GM15510 (cell line): ENCODE results near the gene KAZN.

Experiments
- POLR2A ChIP-seq: IDR thresholded peaks from 3 replicates; pipeline ENCODE4 v1.6.1; 2011; ENCODE audit warnings: borderline replicate concordance; ENCODE audit not compliant: insufficient read length; ENCODE audit errors: extremely low read depth

The KAZN gene

DNA sequence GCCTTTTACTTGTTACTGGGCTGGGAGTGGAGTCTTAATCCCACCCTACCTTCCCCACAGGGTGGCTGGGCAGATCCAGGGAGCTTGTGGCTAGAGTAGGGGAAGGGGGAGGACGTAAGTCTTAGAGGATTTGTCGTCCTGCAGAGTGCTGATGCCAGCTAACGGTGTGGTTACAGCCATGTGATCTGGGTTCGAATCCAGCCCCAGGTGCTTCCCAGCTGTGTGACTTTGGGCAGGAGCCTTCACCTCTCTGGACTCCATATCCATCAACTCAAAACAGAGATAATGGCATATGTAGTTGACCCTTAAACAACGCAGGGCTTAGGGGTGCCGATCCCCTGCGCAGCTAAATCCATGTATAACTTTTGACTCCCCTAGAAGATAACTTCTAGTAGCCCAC is 446.6 kb downstream of the KAZN start:
- TF ChIP-seq POLR2A = no peak

DNA sequence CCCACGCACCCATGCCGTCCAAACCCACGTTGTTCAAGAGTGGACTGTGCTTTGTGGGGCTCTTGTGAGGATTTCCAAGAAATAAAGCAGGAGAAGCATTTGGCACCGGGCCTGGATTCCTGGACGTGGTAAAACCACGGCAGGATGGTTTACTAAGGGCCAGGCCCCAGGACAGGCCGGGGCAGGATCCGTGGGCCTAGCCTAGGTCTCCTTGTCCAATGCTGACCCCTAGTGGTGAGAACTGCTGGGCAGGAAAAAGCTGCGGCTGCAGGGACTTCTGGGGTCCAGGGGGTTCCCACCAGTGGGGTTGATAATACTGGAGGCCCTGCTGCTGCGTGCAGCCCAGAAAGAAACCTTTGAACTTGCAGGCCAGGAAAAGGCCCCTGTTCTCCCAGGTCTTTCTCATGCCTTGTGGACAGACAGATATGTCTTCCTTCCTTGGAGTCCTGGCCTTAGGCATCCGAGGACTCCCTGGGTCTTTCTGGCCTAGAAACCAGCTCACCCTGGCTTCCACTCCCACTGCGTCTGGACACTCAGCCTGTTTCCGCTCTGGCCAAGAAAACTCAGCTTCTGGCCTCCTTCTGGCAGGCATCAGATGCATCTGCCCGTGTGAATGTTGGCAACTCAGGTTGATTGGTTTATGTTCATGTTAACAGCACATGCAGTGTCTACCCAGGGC is 448.1 kb downstream of the KAZN start:
- TF ChIP-seq POLR2A = no peak

DNA sequence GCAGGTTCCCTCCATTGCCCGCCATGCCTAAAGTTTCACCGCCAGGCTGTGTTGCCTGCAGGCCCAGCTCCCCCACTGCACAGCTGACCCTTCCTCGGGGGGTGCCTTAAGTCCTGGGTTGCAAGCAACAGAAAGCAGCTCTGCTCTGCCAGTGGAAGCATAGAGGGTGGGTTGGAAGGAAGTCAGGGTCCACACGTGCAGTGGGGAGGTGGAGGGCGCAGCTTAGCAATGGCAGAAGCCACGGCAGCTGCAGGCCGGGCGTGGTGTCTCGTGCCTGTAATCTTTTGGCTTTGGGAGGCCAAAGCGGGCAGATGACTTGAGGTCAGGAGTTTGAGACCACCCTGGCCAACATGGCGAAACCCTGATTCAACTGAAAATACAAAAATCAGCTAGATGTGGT is 448.8 kb downstream of the KAZN start:
- no peak for TF ChIP-seq POLR2A

DNA sequence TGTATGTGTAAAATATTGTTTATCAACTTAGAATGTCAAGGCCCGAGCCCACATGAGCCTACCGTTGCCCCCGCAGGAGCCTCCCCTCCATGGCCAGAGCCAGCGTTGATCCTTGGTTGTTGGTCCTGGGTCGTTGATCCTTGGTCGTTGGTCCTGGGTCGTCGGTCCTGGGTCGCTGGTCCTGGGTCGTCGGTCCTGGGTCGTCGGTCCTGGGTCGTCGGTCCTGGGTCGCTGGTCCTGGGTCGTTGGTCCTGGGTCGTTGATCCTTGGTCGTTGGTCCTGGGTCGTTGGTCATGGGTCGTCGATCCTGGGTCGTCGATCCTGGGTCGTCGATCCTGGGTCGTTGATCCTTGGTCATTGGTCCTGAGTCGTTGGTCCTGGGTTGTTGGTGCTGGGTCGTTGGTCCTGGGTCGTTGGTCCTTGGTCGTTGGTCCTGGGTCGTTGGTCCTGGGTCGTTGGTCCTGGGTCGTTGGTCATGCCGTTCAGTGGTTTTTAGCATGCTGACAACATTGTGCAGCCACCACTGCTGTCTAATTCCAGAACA is 450.0 kb downstream of the KAZN start:
- TF ChIP-seq POLR2A = no peak

DNA sequence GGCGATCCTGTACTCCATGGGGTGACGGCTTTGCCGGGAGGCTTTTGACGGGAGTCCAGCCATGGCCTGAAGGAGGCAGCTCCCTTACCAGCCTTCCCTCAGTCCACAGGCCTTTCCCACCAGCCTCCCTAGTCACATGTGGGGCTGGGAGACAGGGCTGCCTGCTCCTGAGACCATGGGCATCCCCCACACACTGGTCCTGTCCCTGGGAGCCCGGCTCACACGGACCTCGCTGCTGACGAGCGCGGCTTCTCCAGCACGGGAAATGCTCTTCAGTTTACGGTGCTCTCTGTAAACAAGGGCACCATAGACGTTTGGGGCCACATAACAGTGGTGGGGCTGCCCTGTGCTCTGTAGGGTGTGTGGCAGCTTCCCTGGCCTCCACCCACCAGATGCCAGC is 450.6 kb downstream of the KAZN start:
- no peak for TF ChIP-seq POLR2A

DNA sequence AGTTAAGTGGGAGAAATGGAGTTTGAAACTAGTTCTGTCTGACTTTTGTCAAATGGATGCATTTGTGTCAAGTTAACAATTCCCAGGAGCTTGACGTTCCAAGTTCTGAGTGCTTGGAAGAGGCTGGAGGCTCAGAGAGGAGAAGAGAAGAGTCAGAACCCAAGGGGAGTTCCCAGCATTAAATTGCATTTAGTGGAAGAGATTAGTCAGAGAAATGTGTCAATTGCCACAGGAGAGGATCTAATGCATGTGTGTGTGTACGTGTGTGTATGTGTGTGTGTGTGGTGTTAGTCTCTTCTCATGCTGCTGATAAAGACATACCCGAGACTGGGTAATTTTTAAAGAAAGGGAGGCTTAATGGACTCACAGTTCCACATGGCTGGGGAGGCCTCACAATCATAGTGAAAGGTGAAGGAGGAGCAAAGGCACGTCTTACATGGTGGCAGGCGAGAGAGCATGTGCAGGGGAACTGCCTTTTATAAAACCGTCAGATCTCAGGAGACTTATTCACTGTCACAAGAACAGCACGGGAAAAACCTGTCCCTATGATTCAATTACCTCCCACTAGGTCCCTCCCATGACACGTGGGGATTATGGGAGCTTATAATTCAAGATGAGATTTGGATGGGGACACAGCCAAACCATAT is 453.5 kb downstream of the KAZN start:
- TF ChIP-seq POLR2A = no peak

DNA sequence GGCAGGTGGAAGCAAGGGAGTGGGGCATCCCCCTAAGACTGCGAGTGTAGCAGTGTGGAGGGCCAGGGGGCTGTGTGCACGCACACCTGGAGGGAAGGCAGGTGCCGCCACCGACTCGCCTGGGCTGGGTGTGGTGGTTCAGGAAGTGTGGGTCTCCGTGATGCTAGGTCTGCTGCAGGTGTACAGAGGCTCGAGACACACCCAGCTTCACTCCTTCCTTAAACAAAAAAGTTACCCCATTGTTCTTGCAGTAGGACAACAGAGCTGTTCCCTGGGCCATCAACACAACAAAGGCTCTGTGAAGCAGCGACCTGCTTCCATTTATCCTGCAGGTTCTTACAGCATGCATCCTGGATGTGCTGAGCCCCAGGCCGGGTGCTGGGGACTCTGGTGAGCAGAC is 454.7 kb downstream of the KAZN start:
- TF ChIP-seq POLR2A = no peak

DNA sequence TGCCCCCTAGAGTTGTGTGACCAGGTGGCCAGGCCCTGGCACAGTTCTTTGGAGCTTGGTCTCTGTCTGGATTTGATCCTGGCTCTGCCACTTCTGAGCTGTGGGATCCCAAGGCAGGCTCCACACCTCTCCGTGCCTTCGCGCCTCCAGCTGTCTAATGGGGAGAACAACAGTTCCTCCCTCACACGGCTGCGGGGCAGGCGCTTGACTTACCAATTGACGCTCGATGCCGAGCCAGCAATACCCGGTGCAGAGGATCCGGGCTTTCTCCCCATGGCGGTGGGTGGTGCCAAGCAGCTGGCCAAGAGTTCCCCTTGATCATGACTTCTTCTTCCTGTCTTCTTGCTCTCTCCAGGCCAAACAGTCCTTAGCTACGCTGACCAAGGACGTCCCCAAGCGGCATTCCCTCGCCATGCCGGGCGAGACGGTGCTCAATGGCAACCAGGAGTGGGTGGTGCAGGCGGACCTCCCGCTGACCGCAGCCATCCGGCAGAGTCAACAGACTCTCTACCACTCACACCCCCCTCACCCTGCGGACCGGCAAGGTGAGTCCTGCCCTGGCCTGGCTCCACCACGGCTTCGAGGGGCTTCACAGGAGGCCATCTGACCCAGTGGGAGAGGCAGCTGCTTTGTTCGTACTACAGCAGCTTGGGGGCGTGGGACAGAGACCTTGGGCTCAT is 457.4 kb downstream of the KAZN start:
- no peak for TF ChIP-seq POLR2A

DNA sequence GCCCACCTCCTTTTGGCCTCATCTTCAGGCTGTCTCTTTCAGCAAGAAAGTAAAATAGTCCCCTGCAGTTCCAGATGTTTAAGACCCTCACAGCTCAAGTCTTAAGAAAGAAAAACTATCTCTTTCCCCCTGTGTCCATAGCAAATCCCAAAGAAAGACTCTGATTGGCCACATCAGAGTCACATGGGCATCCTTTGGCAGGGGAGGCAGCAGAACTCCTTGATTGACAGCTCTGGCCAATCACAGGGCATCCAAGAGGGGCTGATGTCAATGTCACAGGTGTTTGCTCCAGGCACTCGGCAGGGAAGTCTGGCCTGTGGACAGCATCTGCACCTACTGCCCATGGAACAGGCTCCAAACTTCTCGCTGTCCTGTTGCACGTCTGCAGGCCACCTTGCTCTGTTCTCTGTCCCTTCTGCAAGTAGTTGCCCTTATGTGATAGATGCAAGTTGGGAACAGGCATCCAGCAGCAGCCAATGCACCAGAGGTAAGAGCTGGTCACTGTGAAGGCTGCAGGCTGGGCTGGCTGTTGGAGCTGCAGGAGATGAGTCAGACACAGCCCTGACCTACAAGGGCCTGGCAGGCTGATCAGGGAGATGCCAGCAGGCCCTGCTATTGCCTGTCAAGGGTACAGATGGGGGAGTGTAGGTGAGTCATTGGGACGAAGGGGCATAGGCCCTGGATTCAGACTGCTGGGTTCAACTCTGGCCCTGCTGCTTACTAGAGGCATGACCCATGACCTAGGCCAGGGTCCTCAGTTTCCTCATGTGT is 458.2 kb downstream of the KAZN start:
- no peak for TF ChIP-seq POLR2A

DNA sequence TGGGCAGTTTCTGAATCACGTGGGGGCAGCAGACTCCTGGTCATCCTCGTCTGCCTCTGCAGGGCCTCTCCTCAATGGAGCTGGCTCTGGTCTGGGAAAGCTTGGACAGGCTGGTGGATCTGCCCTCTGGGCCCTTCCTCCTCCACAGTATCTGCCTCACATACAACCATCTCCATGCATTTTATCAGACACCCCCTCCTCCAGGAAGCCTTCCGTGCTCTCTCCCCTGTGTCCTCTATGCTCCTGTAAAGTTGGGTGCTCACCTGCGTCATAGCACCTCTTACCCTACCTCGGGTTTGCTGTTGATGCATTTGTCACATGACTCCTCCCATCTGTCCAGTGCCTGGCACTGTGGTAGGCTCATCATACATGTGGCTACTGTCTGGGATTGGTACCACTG is 459.3 kb downstream of the KAZN start:
- TF ChIP-seq POLR2A = no peak

DNA sequence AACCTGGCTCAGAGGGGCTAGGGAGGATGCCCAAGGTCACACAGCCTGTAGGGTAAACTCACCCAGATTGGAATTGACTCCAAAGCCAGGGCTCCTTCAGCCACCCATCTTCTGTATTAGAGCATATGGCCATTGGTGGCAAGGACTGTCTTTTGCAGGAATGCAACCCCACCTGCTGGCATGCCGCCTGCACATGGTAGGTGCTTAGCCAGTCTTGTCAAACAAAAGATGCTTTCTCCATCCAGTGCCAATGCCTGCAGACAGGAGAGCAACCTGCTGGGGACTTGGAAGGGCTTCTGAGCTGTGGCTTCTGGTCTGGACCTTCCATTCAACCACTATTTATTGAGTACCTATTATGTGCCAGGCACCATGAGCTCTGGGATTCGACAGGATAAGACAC is 459.8 kb downstream of the KAZN start:
- no peak for TF ChIP-seq POLR2A

DNA sequence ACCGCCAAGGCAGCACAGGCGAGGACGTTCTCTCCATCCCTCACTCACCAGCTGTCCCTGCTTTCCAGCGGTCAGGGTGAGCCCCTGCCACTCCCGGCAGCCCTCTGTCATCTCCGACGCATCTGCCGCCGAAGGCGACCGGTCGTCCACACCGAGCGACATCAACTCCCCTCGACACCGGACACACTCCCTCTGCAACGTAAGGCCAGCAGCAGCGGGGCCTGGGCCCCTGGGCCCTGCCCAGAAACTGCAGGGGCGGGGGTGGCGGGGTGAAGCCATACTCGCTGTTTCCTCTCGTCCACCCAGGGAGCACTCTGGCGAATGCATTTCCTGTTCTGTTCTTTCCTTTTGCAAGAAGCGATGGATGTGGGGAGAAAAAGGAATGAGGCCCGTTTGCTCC is 461.6 kb downstream of the KAZN start:
- TF ChIP-seq POLR2A = no peak

DNA sequence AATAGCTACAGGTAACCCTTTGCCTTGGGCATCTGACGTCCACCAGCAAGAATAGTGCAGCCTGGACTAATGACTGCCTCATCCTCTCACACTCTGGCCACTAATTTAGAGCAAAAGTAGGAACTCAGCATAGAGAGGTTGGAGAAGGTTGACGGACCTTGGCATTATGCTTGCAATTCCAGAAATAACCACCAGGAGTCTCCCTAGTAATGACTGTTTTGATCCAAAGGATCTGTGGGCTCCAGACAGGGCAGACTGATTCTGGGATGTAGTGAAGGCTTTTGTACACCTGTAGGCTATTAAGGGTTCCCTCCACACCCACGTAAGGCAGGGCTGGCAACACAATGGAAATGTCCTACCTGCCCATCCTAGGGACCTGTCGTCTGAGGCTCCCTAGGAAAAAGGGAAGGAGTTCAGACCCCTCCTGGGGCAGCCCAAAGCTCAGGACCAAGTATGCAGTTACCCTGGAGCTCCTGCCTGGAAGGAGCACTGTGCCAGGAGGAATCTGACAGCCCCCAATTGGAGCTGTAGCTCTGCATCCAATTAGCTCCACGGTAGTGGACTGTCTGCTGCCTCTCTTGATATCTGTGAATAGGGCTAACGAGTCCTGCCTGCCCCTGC is 464.1 kb downstream of the KAZN start:
- no peak for TF ChIP-seq POLR2A

DNA sequence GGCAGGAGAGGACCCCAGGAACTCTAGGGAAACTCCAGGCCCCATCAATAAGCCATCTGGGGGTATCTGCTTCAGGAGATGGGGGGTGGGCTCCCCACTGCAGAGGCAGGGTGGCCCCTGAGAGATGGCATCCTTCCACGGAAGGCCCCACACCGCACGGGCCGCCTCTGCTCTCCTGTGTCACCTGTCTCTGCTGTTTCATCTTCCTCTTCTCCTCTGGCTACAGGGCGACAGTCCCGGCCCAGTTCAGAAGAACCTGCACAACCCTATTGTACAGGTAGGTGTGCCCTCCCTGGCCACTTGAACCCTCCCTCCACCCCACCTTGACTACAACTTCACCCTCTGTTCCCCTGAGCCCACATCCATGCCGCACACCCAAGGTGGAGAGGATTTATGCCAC is 464.9 kb downstream of the KAZN start:
- no peak for TF ChIP-seq POLR2A
